ENCODE data around the gene ISM1.

The ISM1 gene

GRCh38 chr20:13318871-13319521 is 97.9 kb downstream of the ISM1 start:
- DNase-seq = no peak

- no peak for DNase-seq
Observed at GRCh38 chr20:13320702-13321101, 99.6 kb downstream of the ISM1 start.

- no peak for DNase-seq
Observed at GRCh38 chr20:13321416-13321815, 100.3 kb downstream of the ISM1 start.

- no peak for DNase-seq
Observed at GRCh38 chr20:13322198-13322597, 101.1 kb downstream of the ISM1 start.

GRCh38 chr20:13322621-13323020 is 101.5 kb downstream of the ISM1 start:
- no peak for DNase-seq

- DNase-seq = no peak
Observed at GRCh38 chr20:13325033-13325432, 104.0 kb downstream of the ISM1 start.

GRCh38 chr20:13325796-13326340 is 104.8 kb downstream of the ISM1 start:
- DNase-seq = no peak

- DNase-seq = no peak
Observed at GRCh38 chr20:13331536-13331935, 110.5 kb downstream of the ISM1 start.

GRCh38 chr20:13333036-13333435 is 112.0 kb downstream of the ISM1 start:
- DNase-seq = no peak

GRCh38 chr20:13333793-13334192 is 112.7 kb downstream of the ISM1 start:
- no peak for DNase-seq

GRCh38 chr20:13336308-13337089 is 115.4 kb downstream of the ISM1 start:
- DNase-seq = no peak

- DNase-seq = no peak
Observed at GRCh38 chr20:13337090-13337784, 116.2 kb downstream of the ISM1 start.

GRCh38 chr20:13338097-13338661 is 117.1 kb downstream of the ISM1 start:
- no peak for DNase-seq

- no peak for DNase-seq
Observed at GRCh38 chr20:13338999-13339411, 117.9 kb downstream of the ISM1 start.

GRCh38 chr20:13340088-13340487 is 119.0 kb downstream of the ISM1 start:
- no peak for DNase-seq

GRCh38 chr20:13341737-13342393 is 120.8 kb downstream of the ISM1 start:
- no peak for DNase-seq

- DNase-seq = no peak
Observed at GRCh38 chr20:13342469-13343242, 121.6 kb downstream of the ISM1 start.

GRCh38 chr20:13344671-13345070 is 123.6 kb downstream of the ISM1 start:
- no peak for DNase-seq

GRCh38 chr20:13348311-13349234 is 127.5 kb downstream of the ISM1 start:
- DNase-seq = no peak

- no peak for DNase-seq
Observed at GRCh38 chr20:13349235-13349604, 128.1 kb downstream of the ISM1 start.

Data from T-helper 9 cell (primary cell).